Measurements from ENCODE around the gene SPRR5.

SPRR5 gene

DNA sequence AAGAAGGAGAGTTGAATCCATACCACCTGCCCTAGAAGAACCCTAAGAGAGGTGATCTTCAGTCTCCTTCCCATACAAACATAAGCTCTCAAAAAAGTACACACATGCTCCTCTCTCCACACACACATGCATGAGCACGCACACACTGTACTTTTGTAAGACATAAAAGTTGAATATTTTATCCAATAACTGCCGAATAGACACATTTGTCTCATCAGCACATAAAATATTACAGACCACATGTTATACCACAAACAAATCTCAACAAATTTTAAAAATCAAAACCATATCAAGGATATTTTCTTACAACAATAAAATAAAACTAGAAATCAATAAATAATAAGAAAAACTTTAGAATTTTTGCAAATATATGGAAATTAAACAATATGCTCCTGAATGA, 39.6 kb downstream of the SPRR5 start:
- DNase-seq = no peak

DNA sequence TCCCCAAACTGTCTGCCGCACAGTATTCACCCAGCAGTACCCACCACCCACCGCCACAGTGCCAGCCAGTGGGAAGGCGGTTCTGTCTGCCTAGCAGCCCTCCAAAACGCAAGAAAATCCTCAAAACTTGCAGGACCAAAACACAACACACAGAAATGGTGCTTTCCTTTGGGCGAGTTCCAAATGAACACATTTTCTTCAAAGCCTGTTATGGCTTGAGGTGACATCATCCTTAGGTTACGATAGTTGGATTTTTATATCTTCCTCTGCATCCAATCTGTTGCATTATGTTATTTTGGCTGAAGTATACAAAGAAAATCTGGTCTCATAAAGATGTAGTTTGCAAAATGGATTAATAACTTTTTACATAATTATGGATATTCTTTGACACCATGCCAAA, 46.2 kb downstream of the SPRR5 start:
- no peak for DNase-seq

DNA sequence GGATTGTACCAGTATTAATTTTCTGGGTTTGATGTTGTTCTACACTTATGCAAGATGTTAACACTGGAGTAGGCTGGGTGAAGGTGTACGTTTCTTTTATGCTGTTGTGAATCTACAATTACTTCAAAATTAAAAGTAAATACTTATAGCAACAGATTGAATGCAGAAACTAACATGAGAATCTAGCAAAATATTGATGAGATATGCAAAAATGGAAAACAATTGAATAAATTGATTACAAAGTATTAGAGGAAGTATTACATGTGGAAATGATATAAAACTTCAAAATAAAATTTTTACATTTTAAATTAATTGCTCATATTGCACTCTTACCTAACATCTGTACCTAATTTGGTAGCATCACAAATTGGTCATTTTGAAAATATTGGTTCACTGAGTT, 48.8 kb downstream of the SPRR5 start:
- DNase-seq = no peak

DNA sequence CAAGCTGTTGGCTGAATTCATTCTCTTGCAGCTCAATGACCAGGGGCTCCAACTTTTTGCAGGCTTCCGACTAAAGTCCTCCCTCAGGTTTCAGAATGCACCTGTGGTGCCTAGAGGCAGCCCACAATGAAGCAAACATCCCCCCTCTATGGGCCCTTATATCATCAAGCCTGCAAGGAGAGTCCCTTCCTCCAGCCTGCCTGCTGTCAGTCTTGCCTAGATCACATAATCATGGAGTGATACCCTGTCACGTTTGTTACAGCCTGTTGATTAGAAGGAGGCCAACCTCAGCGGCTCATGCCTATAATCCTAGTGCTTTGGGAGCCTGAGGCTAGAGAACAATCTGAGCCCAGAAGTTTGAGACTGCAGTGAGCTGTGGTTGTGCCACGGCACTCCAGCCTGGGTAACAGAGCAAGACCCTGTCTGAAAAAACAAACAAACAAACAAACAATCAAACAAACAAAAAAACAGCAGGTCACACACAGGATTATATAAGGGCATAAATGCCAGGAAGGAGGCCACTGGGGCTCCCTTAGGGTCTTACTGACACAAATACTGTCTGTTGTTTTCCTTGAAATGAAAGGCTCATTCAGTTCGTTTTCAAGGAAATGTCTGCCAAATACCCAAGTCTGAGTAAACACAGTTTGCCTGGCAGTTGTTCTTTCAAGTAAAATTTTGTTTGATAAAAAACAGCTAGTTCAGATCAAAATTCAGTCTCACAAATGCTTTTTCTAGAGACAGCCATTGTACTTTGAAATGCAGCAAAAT, 49.8 kb downstream of the SPRR5 start:
- no peak for DNase-seq

DNA sequence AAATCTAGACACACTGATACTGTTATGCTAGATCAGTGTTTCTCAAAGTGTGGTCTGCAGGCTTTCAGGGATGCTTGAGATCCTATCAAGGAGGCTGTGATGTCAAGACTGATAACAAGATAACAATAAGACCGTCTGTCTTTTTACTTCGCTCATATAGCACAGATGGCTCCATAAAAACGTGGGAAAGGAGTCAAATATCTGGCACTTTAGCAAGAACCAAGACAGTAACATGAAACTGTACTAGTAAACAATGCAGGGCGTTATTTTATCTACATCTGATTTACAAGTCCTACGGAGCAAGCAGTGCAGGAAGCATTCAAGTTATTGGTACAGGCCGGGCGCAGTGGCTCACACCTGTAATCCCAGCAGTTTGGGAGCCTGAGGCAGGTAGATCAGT, 50.9 kb downstream of the SPRR5 start:
- no peak for DNase-seq

DNA sequence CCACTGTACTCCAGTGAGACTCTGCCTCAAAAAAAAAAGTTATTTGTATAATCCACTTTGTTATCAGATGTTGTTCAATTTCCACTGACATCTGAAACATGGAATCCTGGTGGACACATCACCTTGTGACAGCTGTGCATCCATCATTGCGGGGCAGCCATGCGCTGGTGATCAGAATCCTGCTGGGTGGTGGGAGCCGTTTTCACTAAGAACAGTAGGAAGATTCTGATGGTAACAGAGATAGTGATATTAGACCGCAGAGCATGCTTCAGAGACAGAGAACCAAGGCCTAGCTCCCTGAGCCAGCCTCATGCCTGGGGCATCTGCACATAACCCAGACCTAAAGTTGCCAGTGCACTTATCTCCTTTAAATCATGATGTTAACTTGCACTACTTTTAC, 51.5 kb downstream of the SPRR5 start:
- DNase-seq = no peak

All from SIG-M5 (cell line).